GM12878 (cell line): ENCODE results near the gene MFSD11. TPM values are rescaled to one million over a fixed set of nuclear protein-coding genes. Genes with fewer than 3 reads are reported as not detected.
"Not testable (repeated sequence)": the region's sequence is repeated elsewhere in the genome, so short reads cannot be mapped to it uniquely, and the experiment has no call there.

Experiments
- ATAC-seq: fragments of 200-7000 bp; cut with Tn5 transposase; 3 replicates; pipeline ENCODE4 v1.9.1; 2020; ENCODE audit warnings: mild to moderate bottlenecking, moderate library complexity
- BruUV-seq: library from RNA; stranded (reverse); fragments of 400-500 nt; replicated peaks from 2 replicates; lab custom pipeline; 2021; lab: Mats Ljungman, UMichigan
- CTCF ChIA-PET: fragments of 300-600 bp; sonication (Branson Sonifier 250); formaldehyde crosslinking; extraction: SDS; loops from one replicate; lab custom pipeline; 2021; ENCODE audit warnings: inconsistent platforms; lab: Yijun Ruan, JAX
- POLR2A ChIA-PET: fragments of 350-600 bp; formaldehyde crosslinking; extraction: SDS; loops from one replicate; lab custom pipeline; 2021; ENCODE audit warnings: inconsistent platforms; lab: Charles Lee
- RAD21 ChIA-PET: fragments of 300-600 bp; sonication (Branson Sonifier 250); formaldehyde crosslinking; loops from one replicate; lab custom pipeline; 2023; ENCODE audit warnings: antibody characterized with exemption; ENCODE audit not compliant: unreplicated experiment; lab: Charles Lee
- SMC1A ChIA-PET: fragments of 300-600 bp; sonication (Branson Sonifier 250); formaldehyde crosslinking; loops from one replicate; lab custom pipeline; 2023; ENCODE audit not compliant: unreplicated experiment, uncharacterized antibody; lab: Charles Lee
- DNase-seq: peaks from one replicate; pipeline ENCODE4 v3.0.0-alpha.2; 2011; ENCODE audit warnings: low read depth, low spot score
- FAIRE-seq: peaks from 3 replicates; lab custom pipeline; 2011; peaks lifted over from hg19 to GRCh38; lab: Jason Lieb, UNC
- H2AFZ ChIP-seq: 2 replicates; pipeline ENCODE4 v1.6.0; 2011; ENCODE audit warnings: low read depth, low read length, control low read depth; ENCODE audit not compliant: control insufficient read depth
- H3K27ac ChIP-seq: 2 replicates; pipeline ENCODE4 v1.5.1; 2011; ENCODE audit warnings: control low read depth; ENCODE audit not compliant: control insufficient read depth, insufficient read depth
- H3K27me3 ChIP-seq, 2 experiments: replicated peaks in 1 of 2; 2 replicates each; pipeline versions ENCODE4 v1.6.0 to v1.6.1; 2011; ENCODE audit warnings: low read length in 1 of 2; ENCODE audit not compliant: control insufficient read depth in 2 of 2, insufficient read depth in 2 of 2
- H3K36me3 ChIP-seq, 2 experiments: 2 replicates each; pipeline ENCODE4 v1.5.1; 2011; ENCODE audit warnings: low read length in 1 of 2; ENCODE audit not compliant: control insufficient read depth in 2 of 2, insufficient read depth in 2 of 2
- H3K4me1 ChIP-seq: 2 replicates; pipeline ENCODE4 v1.6.1; 2011; ENCODE audit warnings: mild to moderate bottlenecking, low read length, moderate library complexity, mixed read lengths; ENCODE audit not compliant: control insufficient read depth, insufficient read depth
- H3K4me2 ChIP-seq: 2 replicates; pipeline ENCODE4 v1.6.0; 2011; ENCODE audit warnings: control low read depth; ENCODE audit not compliant: control insufficient read depth, insufficient read depth
- H3K4me3 ChIP-seq: fragments of 200-600 bp; sonication (generic); 2 replicates; pipeline ENCODE4 v1.5.1; 2016
- H3K79me2 ChIP-seq: 2 replicates; pipeline ENCODE4 v1.6.0; 2011; ENCODE audit warnings: low read length; ENCODE audit not compliant: control insufficient read depth, insufficient read depth
- H3K9ac ChIP-seq: 2 replicates; pipeline ENCODE4 v1.8.0; 2011; ENCODE audit warnings: low read length, control low read depth, mixed read lengths; ENCODE audit not compliant: control insufficient read depth, insufficient read depth
- H3K9me3 ChIP-seq: replicated peaks from 3 replicates; pipeline ENCODE4 v1.5.1; 2011; ENCODE audit warnings: mild to moderate bottlenecking, low read length; ENCODE audit not compliant: control insufficient read depth, insufficient read depth
- H4K20me1 ChIP-seq: 2 replicates; pipeline ENCODE4 v1.6.0; 2011; ENCODE audit not compliant: control insufficient read depth, insufficient read depth
- BMI1 ChIP-seq: fragments of 450-650 bp; IDR thresholded peaks from 2 replicates; pipeline ENCODE4 v1.6.1; 2016; ENCODE audit warnings: mild to moderate bottlenecking, moderate library complexity, borderline replicate concordance
- CEBPB ChIP-seq, 2 experiments: fragments of 150-350 bp in 1 of 2; IDR thresholded peaks; 2 replicates each; pipeline ENCODE4 v1.6.1; 2012 to 2014; ENCODE audit warnings: low read depth in 2 of 2, low read length in 2 of 2, borderline replicate concordance in 1 of 2, inconsistent platforms in 1 of 2
- HSF1 ChIP-seq: fragments of 150-350 bp; IDR thresholded peaks from 2 replicates; pipeline ENCODE4 v1.6.1; 2014; ENCODE audit warnings: mild to moderate bottlenecking, low read depth, low read length
- KDM1A ChIP-seq: fragments of 200-600 bp; sonication (generic); IDR thresholded peaks from 2 replicates; pipeline ENCODE4 v1.6.1; 2016; ENCODE audit warnings: borderline replicate concordance
- KLF5 ChIP-seq: fragments of 450-650 bp; IDR thresholded peaks from 2 replicates; pipeline ENCODE4 v1.6.1; 2014; ENCODE audit warnings: mild to moderate bottlenecking; ENCODE audit not compliant: partially characterized antibody
- NFIC ChIP-seq: IDR thresholded peaks from 2 replicates; pipeline ENCODE4 v1.6.1; 2012; ENCODE audit warnings: low read depth, mild to moderate bottlenecking, inconsistent platforms, low read length, moderate library complexity
- SUZ12 ChIP-seq: fragments of 200-600 bp; sonication (generic); IDR thresholded peaks from one replicate; pipeline ENCODE4 v1.6.1; 2018; ENCODE audit warnings: antibody characterized with exemption, mild to moderate bottlenecking; ENCODE audit not compliant: unreplicated experiment
- TCF12 ChIP-seq: IDR thresholded peaks from 2 replicates; pipeline ENCODE4 v1.6.1; 2011; ENCODE audit warnings: low read depth, mild to moderate bottlenecking, low read length
- TCF3 ChIP-seq: IDR thresholded peaks from 2 replicates; pipeline ENCODE4 v1.6.1; 2012; ENCODE audit warnings: low read depth, mild to moderate bottlenecking, low read length, borderline replicate concordance; ENCODE audit not compliant: insufficient read depth
- ZNF592 ChIP-seq: fragments of 450-650 bp; IDR thresholded peaks from 2 replicates; pipeline ENCODE4 v1.6.1; 2017; ENCODE audit warnings: mild to moderate bottlenecking, moderate library complexity
- ZSCAN29 ChIP-seq: fragments of 450-650 bp; IDR thresholded peaks from 2 replicates; pipeline ENCODE4 v1.6.1; 2017; ENCODE audit warnings: mild to moderate bottlenecking, moderate library complexity
- WGBS: methylation state at CpG from one replicate; pipeline ENCODE4 v1.1.6; 2016; ENCODE audit warnings: low lambda C conversion rate; ENCODE audit not compliant: insufficient replicate concordance, insufficient coverage; ENCODE audit errors: missing lambda C conversion rate; 5-methylcytosine and 5-hydroxymethylcytosine counted together
- in situ Hi-C: fragments of 300-500 bp; cut with MboI; formaldehyde crosslinking; loops from 9 replicates; pipeline ENCODE4 v1.14.3; 2018; ENCODE audit warnings: mixed read lengths
- intact Hi-C: fragments of 100-400 bp; cut with micrococcal nuclease; formaldehyde crosslinking; loops from one replicate; pipeline ENCODE4 v1.14.2; 2022; ENCODE audit not compliant: unreplicated experiment
- polyA plus RNA-seq, 11 experiments: library from polyadenylated mRNA; depleted of rRNA in 4 of 11; unstranded in 6 of 11; stranded (reverse) in 5 of 11; fragments of >200 nt; fragmentation: Nextera tagmentation in 4 of 11; fragmentation: Illumina TruSeq in 1 of 11; extraction: Ambion mirVana in 4 of 11; extraction: Trizol in 1 of 11; gene quantifications; 1 replicate in 1 of 11; 2 replicates in 10 of 11; pipeline versions ENCODE4 v1.2.1 to v1.2.3, GENCODE V29; 2011 to 2016; ENCODE audit warnings: inconsistent platforms in 2 of 11, missing spikeins in 2 of 11, low read depth in 1 of 11
- total RNA-seq, 4 experiments: library from RNA; depleted of rRNA in 3 of 4; stranded (reverse); fragments of >200 nt in 3 of 4; fragmentation: Illumina TruSeq in 1 of 4; extraction: Trizol in 1 of 4; gene quantifications; 2 replicates each; pipeline versions ENCODE4 v1.2.1 to v1.2.3, GENCODE V29; 2013 to 2021

Gene MFSD11
- total and polyA plus RNA-seq, 10 of the 15 experiments (the other 5 are each of a cell fraction or from before 2014, with no cell fraction given): 11.0 to 19.4 (median 15.5) TPM

- SMC1A ChIA-PET: not testable (repeated sequence)
Observed at GRCh38 chr17:76722977-76723376, 14.9 kb upstream of the MFSD11 start.

GRCh38 chr17:76723812-76724211 lies 14.1 kb upstream of the MFSD11 start:
- Histone ChIP-seq H4K20me1 (no peaks in the 10 kb centered on the region), H3K4me2 (0 out of 2 replicates have a peak overlapping the region, but pooled peaks have one; percentile 7), H3K27me3 (no peaks in the 10 kb centered on the region), H3K9ac (no peak overlapping the region), H3K36me3 (peaks cover 7 to 24% of the 10 kb centered on the region in 2 experiments), H3K27ac (no peak overlapping the region), H2AFZ (no peak overlapping the region), H3K9me3 (no peaks in the 10 kb centered on the region), H3K4me3 (no peak overlapping the region), H3K79me2 (peaks cover 51% of the 10 kb centered on the region), H3K4me1 (no peaks in the 10 kb centered on the region)
- TF ChIP-seq SUZ12: no peak
- no peak for TF ChIP-seq TCF12
- TF ChIP-seq NFIC: no peak
- TF ChIP-seq HSF1: no peak
- no peak for TF ChIP-seq KDM1A
- TF ChIP-seq ZSCAN29: no peak
- no peak for TF ChIP-seq ZNF592
- TF ChIP-seq CEBPB (IDR thresholded peaks at IDR 0.05; ENCODE audit: borderline replicate concordance in 1 of 2, low read depth in 2 of 2, low read length in 2 of 2): no peak
- no peak for TF ChIP-seq KLF5
- TF ChIP-seq BMI1: no peak
- no peak for TF ChIP-seq TCF3
- ATAC-seq (no peak), FAIRE-seq (no peak), DNase-seq (no peak)
- RAD21 ChIA-PET: no interaction called here
- CTCF ChIA-PET: interaction anchor here (1.4 to 7.2 kb wide), 3 partner anchors 9 to 43 kb away, joined by 6 to 65 read pairs (median 6); no protein-coding TSS in a partner anchor
- POLR2A ChIA-PET: no interaction called here
- in situ Hi-C loops (no loop called here), intact Hi-C loops (no loop called here)
- SMC1A ChIA-PET: no interaction called here
- 97% methylated on average over 9 of the region's 9 CpGs for WGBS
- BruUV-seq: TSS peak; percentile 25

More at GRCh38 chr17:76722977-76723376, 14.9 kb upstream of the MFSD11 start:
- H3K9ac ChIP-seq, DNase-seq, ATAC-seq, intact Hi-C loops, H2AFZ ChIP-seq, H3K4me1 ChIP-seq, H3K4me2 ChIP-seq, BruUV-seq, in situ Hi-C loops, RAD21 ChIA-PET, H3K9me3 ChIP-seq, H4K20me1 ChIP-seq, H3K4me3 ChIP-seq, H3K27me3 ChIP-seq, FAIRE-seq, H3K27ac ChIP-seq: not testable (repeated sequence)
- POLR2A ChIA-PET: interaction anchor here (0.6 to 1.9 kb wide), 2 partner anchors 10 to 345 kb away, joined by 3 to 5 read pairs; no protein-coding TSS in a partner anchor
- Histone ChIP-seq H3K36me3 (peaks cover 12 to 32% of the 10 kb centered on the region in 2 experiments), H3K79me2 (peaks cover 44% of the 10 kb centered on the region)
- CTCF ChIA-PET: interaction anchor here (0.6 to 7.2 kb wide), 4 partner anchors 8 to 15 kb away, joined by 3 to 65 read pairs (median 4); no protein-coding TSS in a partner anchor
- WGBS: 98% methylated on average over 8 of the region's 8 CpGs
